Skeletal muscle tissue (tissue), 4 donors: ENCODE data around the gene CDH2. TPM values are rescaled to one million over a fixed set of nuclear protein-coding genes. Genes with fewer than 3 reads are reported as not detected.

Experiments used
- H3K27ac ChIP-seq: one replicate; pipeline ENCODE4 v1.7.0; 2013; ENCODE audit warnings: mild to moderate bottlenecking, low read depth, low read length, inconsistent platforms
- H3K27me3 ChIP-seq, 3 donors: one replicate each; pipeline ENCODE4 v1.7.0; 2013; ENCODE audit warnings: low read length in 3 of 3; ENCODE audit not compliant: control insufficient read depth in 3 of 3, insufficient read depth in 3 of 3
- H3K36me3 ChIP-seq, 3 donors: one replicate each; pipeline ENCODE4 v1.7.0; 2013; ENCODE audit warnings: low read length in 3 of 3; ENCODE audit not compliant: control insufficient read depth in 3 of 3, insufficient read depth in 3 of 3
- H3K4me1 ChIP-seq, 3 donors: one replicate each; pipeline ENCODE4 v1.7.0; 2013; ENCODE audit warnings: low read length in 3 of 3, mild to moderate bottlenecking in 3 of 3; ENCODE audit not compliant: control insufficient read depth in 3 of 3, insufficient read depth in 3 of 3
- H3K4me3 ChIP-seq, 3 donors: one replicate each; pipeline ENCODE4 v1.7.0; 2013; ENCODE audit warnings: low read length in 3 of 3
- H3K9ac ChIP-seq, 3 donors: one replicate each; pipeline ENCODE4 v1.7.0; 2013; ENCODE audit warnings: low read length in 3 of 3, mild to moderate bottlenecking in 3 of 3, moderate library complexity in 2 of 3, low read depth in 1 of 3
- H3K9me3 ChIP-seq, 3 donors: one replicate each; pipeline ENCODE4 v1.7.0; 2013; ENCODE audit warnings: low read length in 3 of 3; ENCODE audit not compliant: control insufficient read depth in 3 of 3
- total RNA-seq: library from RNA; depleted of rRNA; stranded (reverse); fragments of >200 nt; gene quantifications from one replicate; pipeline ENCODE4 v1.2.3, GENCODE V29; 2014
- donor health status: Osteomylitis.

Gene CDH2
- 4.7 TPM for total RNA-seq

DNA sequence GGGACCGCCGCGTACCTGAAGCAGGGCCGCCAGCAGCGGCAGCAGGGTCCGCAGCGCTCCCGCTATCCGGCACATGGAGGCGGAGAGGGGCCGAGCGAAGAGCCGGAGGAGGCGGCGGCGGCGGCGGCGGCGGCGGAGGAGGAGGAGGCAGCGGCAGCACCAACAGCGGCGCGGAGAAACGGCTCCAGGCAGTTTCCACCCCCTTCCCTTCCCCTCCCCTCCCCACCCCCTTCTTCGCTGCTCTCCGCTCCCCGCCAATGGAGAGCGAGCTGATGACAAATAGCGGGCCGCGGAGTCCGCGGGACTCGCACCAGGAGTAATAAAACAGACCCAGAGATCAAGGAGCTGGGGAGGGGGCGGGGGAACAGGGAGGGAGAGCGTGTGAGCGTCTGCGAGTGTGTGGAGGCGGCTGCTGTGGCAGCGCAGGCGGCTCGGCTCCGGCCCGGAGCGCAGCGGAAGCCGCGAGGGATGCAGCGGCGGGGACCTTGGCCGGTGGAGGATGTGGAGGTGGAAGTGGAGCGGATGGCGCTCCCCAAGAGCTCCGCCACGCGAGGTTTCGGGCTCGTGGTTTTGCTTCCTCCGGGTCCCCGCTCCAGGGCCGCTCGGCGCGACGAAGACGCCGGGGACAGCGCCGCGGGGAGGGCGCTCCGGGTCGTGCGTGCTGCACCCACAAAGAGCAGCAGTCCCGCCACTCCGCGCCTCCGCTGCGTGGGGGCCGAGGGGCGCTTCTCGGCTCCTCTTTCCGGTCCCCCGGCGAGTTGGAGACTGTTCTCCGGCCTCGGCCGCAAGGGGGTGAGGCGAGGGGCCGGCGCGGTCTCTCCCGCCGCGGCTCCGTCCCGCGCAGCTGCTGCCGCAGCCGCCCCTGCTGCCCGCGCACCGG lies at the start of gene CDH2:
TSS of gene CDH2 (minus strand) at position 183 of the 880 bp plus-strand sequence. CDS start at position 75, 108 bp downstream.
- Histone ChIP-seq H3K9ac (peak within 1 kb of the TSS in 1 of 3 donors; percentile 16), H3K27me3 (peaks cover 27 to 29% (median 29%) of the 10 kb centered on the region in 3 donors), H3K4me1 (peaks cover 7 to 13% (median 9%) of the 10 kb centered on the region in 3 donors), H3K9me3 (no peaks in the 10 kb centered on the region), H3K27ac (no peak within 1 kb of the TSS), H3K4me3 (peak within 1 kb of the TSS; percentile 59 to 72 (median 66)), H3K36me3 (no peaks in the 10 kb centered on the region)

DNA sequence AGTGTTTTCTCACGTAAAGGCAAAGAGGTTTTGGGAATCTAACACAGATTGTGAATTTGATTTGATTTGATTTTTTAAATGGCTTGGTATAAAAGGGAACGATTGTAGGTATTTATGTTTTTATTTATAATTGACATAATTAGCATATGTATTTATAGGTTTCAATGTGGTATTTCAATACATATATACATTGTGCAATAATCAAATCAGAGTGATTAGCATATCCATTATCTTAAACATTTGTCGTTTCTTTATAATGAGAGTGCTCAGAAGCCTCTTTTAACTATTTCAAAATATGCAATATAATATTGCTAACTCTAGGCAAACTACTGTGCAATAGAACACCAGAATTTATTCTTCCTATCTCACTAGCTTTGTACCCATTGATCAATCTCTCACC lies 35.1 kb upstream of the CDH2 start:
- Histone ChIP-seq H3K27ac (no peak overlapping the region), H3K27me3 (no peaks in the 10 kb centered on the region), H3K36me3 (no peaks in the 10 kb centered on the region), H3K9me3 (no peaks in the 10 kb centered on the region), H3K9ac (no peak overlapping the region), H3K4me1 (no peaks in the 10 kb centered on the region), H3K4me3 (no peak overlapping the region)

DNA sequence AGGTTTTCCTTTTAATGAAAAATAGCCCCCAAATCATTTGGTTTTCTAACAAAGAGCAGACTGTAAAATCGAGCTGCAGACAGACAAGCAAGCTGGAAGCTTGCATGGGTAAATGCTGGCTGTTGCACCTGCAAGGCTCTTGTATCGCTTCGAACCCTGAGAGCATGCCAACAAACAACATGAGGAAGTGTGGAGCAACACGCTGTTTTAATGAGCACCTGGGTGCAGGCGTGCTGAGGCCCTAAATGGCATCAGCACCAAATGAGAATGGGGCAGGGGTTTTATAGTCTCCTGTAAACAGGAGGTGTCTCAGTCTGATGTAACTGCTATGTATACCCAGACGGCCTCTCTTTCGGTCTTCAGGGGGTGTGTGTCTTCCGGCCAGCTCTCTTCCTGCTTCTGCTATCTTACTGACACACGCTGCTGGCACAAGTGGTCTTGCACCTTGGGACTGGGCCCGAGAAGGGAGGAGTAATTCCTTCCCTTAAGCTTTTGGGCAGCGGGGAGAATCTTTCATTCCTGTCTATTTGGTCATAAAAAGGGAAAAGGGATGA lies 31.9 kb upstream of the CDH2 start:
- Histone ChIP-seq H3K36me3 (no peaks in the 10 kb centered on the region), H3K27ac (no peak overlapping the region), H3K27me3 (no peaks in the 10 kb centered on the region), H3K4me3 (no peak overlapping the region), H3K9me3 (no peaks in the 10 kb centered on the region), H3K4me1 (no peaks in the 10 kb centered on the region), H3K9ac (no peak overlapping the region)

GRCh38 chr18:28208268-28208667 lies 31.3 kb upstream of the CDH2 start:
- Histone ChIP-seq H3K27me3 (no peaks in the 10 kb centered on the region), H3K4me1 (no peaks in the 10 kb centered on the region), H3K9me3 (no peaks in the 10 kb centered on the region), H3K36me3 (no peaks in the 10 kb centered on the region), H3K27ac (no peak overlapping the region), H3K4me3 (no peak overlapping the region), H3K9ac (no peak overlapping the region)

GRCh38 chr18:28204154-28204553 lies 27.2 kb upstream of the CDH2 start:
- Histone ChIP-seq H3K9ac (no peak overlapping the region), H3K27me3 (no peaks in the 10 kb centered on the region), H3K4me3 (no peak overlapping the region), H3K9me3 (no peaks in the 10 kb centered on the region), H3K27ac (no peak overlapping the region), H3K36me3 (no peaks in the 10 kb centered on the region), H3K4me1 (no peaks in the 10 kb centered on the region)

GRCh38 chr18:28201056-28201455 lies 24.1 kb upstream of the CDH2 start:
- no peaks in the 10 kb centered on the region for H3K9me3 ChIP-seq
- no peak overlapping the region for H3K27ac ChIP-seq
- no peak overlapping the region for H3K4me3 ChIP-seq
- no peak overlapping the region for H3K9ac ChIP-seq
- H3K36me3 ChIP-seq, result no peaks in the 10 kb centered on the region
- no peaks in the 10 kb centered on the region for H3K27me3 ChIP-seq
- no peaks in the 10 kb centered on the region for H3K4me1 ChIP-seq

DNA sequence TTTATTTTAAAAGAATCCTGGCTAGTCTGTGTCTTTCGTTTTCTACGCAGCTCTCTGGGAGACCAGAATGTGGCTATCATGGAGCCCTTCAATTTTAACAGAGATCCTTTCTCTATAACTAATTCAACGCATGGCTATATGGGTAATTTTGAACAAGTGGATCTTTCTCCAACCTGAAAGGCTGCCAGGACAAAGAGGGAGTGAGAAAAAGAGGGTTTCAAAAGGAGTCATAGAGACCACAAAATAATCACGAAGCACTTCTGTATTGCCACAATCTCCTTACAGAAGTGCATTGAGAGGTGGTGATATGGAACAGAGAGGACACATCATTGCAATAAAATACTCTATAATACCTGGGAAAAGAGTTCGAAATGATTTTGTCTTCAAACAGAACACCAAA lies 21.7 kb upstream of the CDH2 start:
- no peaks in the 10 kb centered on the region for H3K9me3 ChIP-seq
- no peaks in the 10 kb centered on the region for H3K4me1 ChIP-seq
- H3K9ac ChIP-seq, result no peak overlapping the region
- no peak overlapping the region for H3K27ac ChIP-seq
- no peak overlapping the region for H3K4me3 ChIP-seq
- no peaks in the 10 kb centered on the region for H3K36me3 ChIP-seq
- no peaks in the 10 kb centered on the region for H3K27me3 ChIP-seq

- no peak overlapping the region for H3K4me3 ChIP-seq
- no peak overlapping the region for H3K9ac ChIP-seq
- no peaks in the 10 kb centered on the region for H3K36me3 ChIP-seq
- no peaks in the 10 kb centered on the region for H3K27me3 ChIP-seq
- H3K9me3 ChIP-seq, result no peaks in the 10 kb centered on the region
- H3K27ac ChIP-seq, result no peak overlapping the region
- H3K4me1 ChIP-seq, result no peaks in the 10 kb centered on the region
Measured at GRCh38 chr18:28193177-28193778, 16.3 kb upstream of the CDH2 start.

DNA sequence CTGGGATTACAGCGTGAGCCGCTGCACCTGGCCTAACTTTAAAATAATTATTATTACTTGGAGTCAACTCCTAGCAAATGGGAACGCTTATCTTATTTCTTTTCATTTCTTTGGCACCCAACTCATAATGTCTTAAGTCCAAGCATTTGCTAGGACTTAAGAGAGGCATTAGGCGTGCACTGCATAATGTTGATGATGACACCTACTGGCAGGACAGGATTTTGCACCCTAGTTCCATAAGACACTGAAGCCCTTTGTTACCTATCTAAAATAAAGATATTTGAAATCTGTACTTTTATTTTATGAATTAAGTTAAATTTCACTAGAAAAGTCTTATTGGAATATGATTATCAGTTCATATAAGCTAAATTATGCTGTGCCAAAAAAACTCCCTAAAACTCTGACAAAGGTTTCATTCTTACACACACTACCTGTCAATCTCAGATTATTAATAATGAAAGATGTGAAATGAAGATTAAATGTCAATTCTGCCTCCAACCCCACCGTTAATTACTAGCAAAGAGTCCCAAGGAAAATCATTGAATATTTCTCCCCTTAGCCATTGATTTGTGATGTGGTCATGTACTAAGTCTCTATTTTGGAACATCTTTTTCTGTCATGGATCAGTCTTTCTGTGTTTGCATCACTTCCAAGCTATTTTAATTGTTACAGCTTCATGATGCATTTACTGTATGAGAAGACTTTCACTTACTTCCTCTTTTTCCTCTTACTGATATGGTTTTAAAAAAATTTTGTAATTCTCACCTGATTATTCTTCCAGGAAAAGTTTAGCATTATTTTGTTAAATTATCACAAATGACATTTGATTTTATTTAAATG lies 12.7 kb upstream of the CDH2 start:
- Histone ChIP-seq H3K36me3 (no peaks in the 10 kb centered on the region), H3K27me3 (no peaks in the 10 kb centered on the region), H3K4me1 (no peaks in the 10 kb centered on the region), H3K9me3 (no peaks in the 10 kb centered on the region), H3K9ac (no peak overlapping the region), H3K4me3 (no peak overlapping the region), H3K27ac (no peak overlapping the region)
